H1 (cell line): Measurements from ENCODE around the gene SHANK1. TPM values are rescaled to one million over a fixed set of nuclear protein-coding genes. Genes with fewer than 3 reads are reported as not detected.
A peak's percentile ranks its signal among the peaks of the same experiment; 100 is the strongest.

Experiments used
- CTCF ChIA-PET: fragments of 300-600 bp; sonication (Branson Sonifier 250); formaldehyde crosslinking; loops from one replicate; lab custom pipeline; 2021; ENCODE audit not compliant: partially characterized antibody; lab: Charles Lee
- POLR2A ChIA-PET: fragments of 300-600 bp; sonication (Branson Sonifier 250); formaldehyde crosslinking; loops from one replicate; lab custom pipeline; 2021; ENCODE audit warnings: inconsistent platforms; ENCODE audit not compliant: partially characterized antibody; lab: Charles Lee
- DNase-seq, 2 experiments: peaks; one replicate each; pipeline versions ENCODE4 v3.0.0 to v3.0.0-alpha.2; 2010 to 2022; ENCODE audit warnings: low spot score in 2 of 2, low read depth in 1 of 2, mixed read lengths in 1 of 2
- FAIRE-seq: peaks from 2 replicates; lab custom pipeline; 2011; peaks lifted over from hg19 to GRCh38; lab: Jason Lieb, UNC
- H2AFZ ChIP-seq: 2 replicates; pipeline ENCODE4 v1.8.1; 2012; ENCODE audit warnings: low read length, inconsistent platforms
- H2AK5ac ChIP-seq: 2 replicates; pipeline ENCODE4 v1.6.1; 2013; ENCODE audit warnings: low read depth, low read length
- H2BK120ac ChIP-seq: replicated peaks from 2 replicates; pipeline ENCODE3; 2013; ENCODE audit warnings: low read depth, low read length, inconsistent platforms
- H2BK12ac ChIP-seq: 2 replicates; pipeline ENCODE4 v1.6.1; 2013; ENCODE audit warnings: low read depth, low read length
- H2BK15ac ChIP-seq: 2 replicates; pipeline ENCODE4 v1.6.1; 2013; ENCODE audit warnings: low read length
- H2BK20ac ChIP-seq: 2 replicates; pipeline ENCODE4 v1.6.1; 2013; ENCODE audit warnings: low read length
- H2BK5ac ChIP-seq: 2 replicates; pipeline ENCODE4 v1.6.1; 2013; ENCODE audit warnings: low read depth, low read length
- H3K14ac ChIP-seq: 2 replicates; pipeline ENCODE4 v1.6.1; 2013; ENCODE audit warnings: inconsistent platforms; ENCODE audit not compliant: insufficient read length
- H3K18ac ChIP-seq: 2 replicates; pipeline ENCODE4 v1.6.1; 2013; ENCODE audit warnings: low read length; ENCODE audit errors: extremely low read depth
- H3K23ac ChIP-seq: 2 replicates; pipeline ENCODE4 v1.6.1; 2013; ENCODE audit warnings: inconsistent platforms; ENCODE audit not compliant: insufficient read length
- H3K23me2 ChIP-seq: 2 replicates; pipeline ENCODE4 v1.6.1; 2013; ENCODE audit warnings: low read depth, low read length
- H3K27ac ChIP-seq: 2 replicates; pipeline ENCODE4 v1.6.1; 2011; ENCODE audit warnings: low read depth, low read length, inconsistent platforms
- H3K27me3 ChIP-seq, 4 experiments: replicated peaks in 1 of 4; 1 replicate in 1 of 4; 2 replicates in 3 of 4; pipeline versions ENCODE4 v1.6.1 to v1.8.1; 2011 to 2013; ENCODE audit warnings: low read length in 3 of 4, mild to moderate bottlenecking in 3 of 4, inconsistent platforms in 2 of 4, mixed read lengths in 2 of 4, moderate library complexity in 1 of 4; ENCODE audit not compliant: control insufficient read depth in 3 of 4, insufficient read depth in 3 of 4; ENCODE audit errors: extremely low read depth in 1 of 4
- H3K36me3 ChIP-seq, 4 experiments: 2 replicates each; pipeline versions ENCODE4 v1.6.1 to v1.8.1; 2011 to 2013; ENCODE audit warnings: mild to moderate bottlenecking in 4 of 4, low read length in 3 of 4, moderate library complexity in 2 of 4, control low read depth in 1 of 4, inconsistent platforms in 1 of 4; ENCODE audit not compliant: insufficient read depth in 4 of 4, control insufficient read depth in 2 of 4
- H3K4ac ChIP-seq: replicated peaks from 2 replicates; pipeline ENCODE3; 2013; ENCODE audit warnings: low read length, low read depth, mixed read lengths, inconsistent platforms; ENCODE audit not compliant: insufficient read length
- H3K4me1 ChIP-seq, 4 experiments: replicated peaks in 1 of 4; 1 replicate in 1 of 4; 2 replicates in 3 of 4; pipeline versions ENCODE4 v1.6.1 to v1.8.1; 2011 to 2013; ENCODE audit warnings: low read length in 3 of 4, inconsistent platforms in 2 of 4, mixed read lengths in 1 of 4; ENCODE audit not compliant: insufficient read depth in 4 of 4, control insufficient read depth in 3 of 4
- H3K4me2 ChIP-seq, 2 experiments: 2 replicates each; pipeline versions ENCODE4 v1.6.1 to v1.8.1; 2011 to 2013; ENCODE audit warnings: low read depth in 2 of 2, low read length in 2 of 2, control low read depth in 1 of 2, inconsistent platforms in 1 of 2, mild to moderate bottlenecking in 1 of 2; ENCODE audit not compliant: insufficient read depth in 1 of 2
- H3K4me3 ChIP-seq, 4 experiments: fragments of 200-600, 300-600 bp in 1 of 4; sonication (generic), shearing (Covaris generic), sonication (Bioruptor Twin) in 1 of 4; 2 replicates each; pipeline versions ENCODE4 v1.5.1 to v1.8.1; 2011 to 2016; ENCODE audit warnings: low read length in 4 of 4, low read depth in 3 of 4, control low read depth in 2 of 4, inconsistent platforms in 2 of 4, mild to moderate bottlenecking in 2 of 4, mixed read lengths in 1 of 4, moderate library complexity in 1 of 4; ENCODE audit not compliant: insufficient read depth in 2 of 4; ENCODE audit errors: extremely low read depth in 1 of 4
- H3K56ac ChIP-seq: replicated peaks from 2 replicates; pipeline ENCODE3; 2013; ENCODE audit warnings: low read depth, mild to moderate bottlenecking, mixed read lengths, low read length, inconsistent platforms; ENCODE audit not compliant: insufficient read length
- H3K79me1 ChIP-seq: 2 replicates; pipeline ENCODE4 v1.6.1; 2013; ENCODE audit warnings: low read depth, low read length, control low read depth
- H3K79me2 ChIP-seq, 2 experiments: 2 replicates each; pipeline versions ENCODE4 v1.6.1 to v1.8.1; 2012 to 2013; ENCODE audit warnings: low read length in 2 of 2, mild to moderate bottlenecking in 2 of 2, inconsistent platforms in 1 of 2; ENCODE audit not compliant: insufficient read depth in 2 of 2, control insufficient read depth in 1 of 2
- H3K9ac ChIP-seq, 4 experiments: replicated peaks in 1 of 4; 1 replicate in 1 of 4; 2 replicates in 3 of 4; pipeline versions ENCODE4 v1.6.1 to v1.8.1; 2011 to 2013; ENCODE audit warnings: low read depth in 3 of 4, low read length in 3 of 4, control low read depth in 2 of 4, mild to moderate bottlenecking in 2 of 4, moderate library complexity in 2 of 4, inconsistent platforms in 1 of 4; ENCODE audit errors: extremely low read depth in 1 of 4
- H3K9me3 ChIP-seq, 2 experiments: 2 replicates each; pipeline versions ENCODE4 v1.6.1 to v1.8.1; 2012 to 2013; ENCODE audit warnings: mild to moderate bottlenecking in 2 of 2, moderate library complexity in 2 of 2, control low read depth in 1 of 2, inconsistent platforms in 1 of 2, low read depth in 1 of 2, low read length in 1 of 2, mixed read lengths in 1 of 2; ENCODE audit not compliant: insufficient read depth in 2 of 2
- H4K20me1 ChIP-seq, 2 experiments: replicated peaks in 1 of 2; 2 replicates each; pipeline versions ENCODE3 to v1.8.1; 2011 to 2013; ENCODE audit warnings: inconsistent platforms in 2 of 2, low read length in 2 of 2, mild to moderate bottlenecking in 1 of 2; ENCODE audit not compliant: insufficient read depth in 2 of 2, control insufficient read depth in 1 of 2
- H4K5ac ChIP-seq: 2 replicates; pipeline ENCODE4 v1.6.1; 2013; ENCODE audit warnings: low read length, low read depth, mixed read lengths, inconsistent platforms; ENCODE audit not compliant: insufficient read length
- H4K8ac ChIP-seq: 2 replicates; pipeline ENCODE4 v1.8.0; 2013; ENCODE audit warnings: mild to moderate bottlenecking, moderate library complexity, low read length, inconsistent platforms; ENCODE audit not compliant: insufficient read depth; ENCODE audit errors: extremely low read depth
- H4K91ac ChIP-seq: replicated peaks from 2 replicates; pipeline ENCODE3; 2013; ENCODE audit warnings: low read length, mixed read lengths, inconsistent platforms; ENCODE audit not compliant: insufficient read length
- BRCA1 ChIP-seq: IDR thresholded peaks from 2 replicates; pipeline ENCODE4 v1.6.1; 2012; ENCODE audit warnings: low read depth, low read length, improper control_type of control experiment
- POLR2AphosphoS5 ChIP-seq: IDR thresholded peaks from 2 replicates; pipeline ENCODE4 v1.6.1; 2011; ENCODE audit warnings: low read depth, low read length
- RAD21 ChIP-seq, 2 experiments: IDR thresholded peaks in 1 of 2; conservative IDR thresholded peaks in 1 of 2; 2 replicates each; pipeline ENCODE4 v1.6.1; 2011; ENCODE audit warnings: low read depth in 2 of 2, low read length in 2 of 2, improper control_type of control experiment in 1 of 2, inconsistent platforms in 1 of 2, mild to moderate bottlenecking in 1 of 2, moderate library complexity in 1 of 2
- TAF1 ChIP-seq: IDR thresholded peaks from 2 replicates; pipeline ENCODE4 v1.6.1; 2011; ENCODE audit warnings: mild to moderate bottlenecking, low read depth, low read length
- WGBS, 2 experiments: shearing (Covaris generic) in 1 of 2; methylation state at CpG; one replicate each; pipeline versions ENCODE4 v1.1.6 to v1.1.7; 2013 to 2015; ENCODE audit warnings: low lambda C conversion rate in 2 of 2, mixed read lengths in 2 of 2, inconsistent platforms in 1 of 2, low coverage in 1 of 2, missing lambda C conversion rate in 1 of 2; ENCODE audit not compliant: insufficient replicate concordance in 2 of 2, insufficient coverage in 1 of 2, insufficient read length in 1 of 2; ENCODE audit errors: extremely low coverage in 1 of 2, missing lambda C conversion rate in 1 of 2; 5-methylcytosine and 5-hydroxymethylcytosine counted together
- polyA plus RNA-seq, 7 experiments: library from polyadenylated mRNA; depleted of rRNA in 3 of 7; stranded (reverse) in 5 of 7; unstranded in 2 of 7; fragments of >200 nt in 5 of 7; fragments of 200-250 nt in 2 of 7; gene quantifications; 1 replicate in 5 of 7; 2 replicates in 1 of 7; 4 replicates in 1 of 7; pipeline versions ENCODE4 v1.2.1 to v1.2.3, GENCODE V29; 2011 to 2013; ENCODE audit warnings: missing spikeins in 2 of 7, mixed read lengths in 2 of 7
- total RNA-seq: library from RNA; stranded (reverse); fragmentation: NEBNext Ultra II Directional; extraction: Animal tissue kit (Norgen Biotek cat#: 25700); gene quantifications from 2 replicates; pipeline ENCODE4 v1.2.1, GENCODE V29; 2021
- TF ChIP-seq, protein P1 (sequence below), 3 experiments: IDR thresholded peaks; 1 replicate in 2 of 3; 2 replicates in 1 of 3; pipeline versions ENCODE4 v1.5.1 to v1.6.1; 2011; ENCODE audit warnings: low read length in 3 of 3, mild to moderate bottlenecking in 3 of 3, inconsistent platforms in 2 of 3, low read depth in 1 of 3, moderate library complexity in 1 of 3; ENCODE audit not compliant: insufficient read depth in 1 of 3; ENCODE audit errors: control extremely low read depth in 1 of 3

Gene SHANK1
- total and polyA plus RNA-seq, 2 of the 8 experiments (the other 6 are each of a cell fraction or from before 2014, with no cell fraction given), result 1.1 to 3.7 TPM

DNA sequence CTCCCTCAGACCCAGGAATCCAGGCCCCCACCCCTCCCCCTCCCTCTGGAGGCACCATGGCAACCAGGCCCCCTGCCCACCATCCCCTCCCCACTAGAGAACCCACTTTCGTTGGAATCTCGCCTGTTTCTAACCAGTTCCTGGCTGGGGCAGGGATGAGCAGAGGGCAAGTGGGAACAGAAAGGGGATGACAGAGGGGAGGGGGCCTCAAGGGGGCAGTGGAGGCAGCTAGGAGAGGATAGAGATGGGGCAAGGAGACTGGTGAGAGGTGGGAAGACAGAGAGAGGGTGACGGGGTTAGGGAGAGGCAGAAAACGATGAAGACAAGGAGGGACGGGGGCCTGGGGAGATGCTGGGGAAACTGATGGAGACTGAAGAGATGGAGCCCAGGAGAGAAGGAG is 70.9 kb downstream of the SHANK1 start:
- no peak overlapping the region for H3K27ac ChIP-seq
- 0 out of 2 replicates have a peak overlapping the region, but pooled peaks have one; percentile 86 for H2BK5ac ChIP-seq
- ChIA-PET CTCF (interaction anchor here (1.0 to 3.0 kb wide), 4 partner anchors 21 to 61 kb away, joined by 3 to 11 read pairs (median 5); no protein-coding TSS in a partner anchor), POLR2A (interaction anchor here (0.6 to 1.5 kb wide), 2 partner anchors 10 to 89 kb away, joined by 3 to 5 read pairs; no protein-coding TSS in a partner anchor)
- no peak overlapping the region for H3K4ac ChIP-seq
- WGBS, 2 experiments, result 79% methylated on average over 2 of the region's 5 CpGs; no CpG with 5 or more reads in 1 of the 2 experiments
- H3K23ac ChIP-seq, result no peak overlapping the region
- no peaks in the 10 kb centered on the region for H3K79me1 ChIP-seq
- no peaks in the 10 kb centered on the region for H3K9me3 ChIP-seq
- H4K20me1 ChIP-seq, result no peaks in the 10 kb centered on the region
- no peak overlapping the region for H2AK5ac ChIP-seq
- TF ChIP-seq RAD21 (IDR thresholded peaks at IDR 0.05 in 1 of 2, conservative IDR thresholded peaks at IDR 0.05 in 1 of 2; ENCODE audit: low read depth in 2 of 2, low read length in 2 of 2) (peak in 1 of 2 experiments; percentile 16; a peak in 1 of 4 replicates), POLR2AphosphoS5 (no peak), TAF1 (no peak), BRCA1 (no peak)
- TF ChIP-seq, protein P1, sequence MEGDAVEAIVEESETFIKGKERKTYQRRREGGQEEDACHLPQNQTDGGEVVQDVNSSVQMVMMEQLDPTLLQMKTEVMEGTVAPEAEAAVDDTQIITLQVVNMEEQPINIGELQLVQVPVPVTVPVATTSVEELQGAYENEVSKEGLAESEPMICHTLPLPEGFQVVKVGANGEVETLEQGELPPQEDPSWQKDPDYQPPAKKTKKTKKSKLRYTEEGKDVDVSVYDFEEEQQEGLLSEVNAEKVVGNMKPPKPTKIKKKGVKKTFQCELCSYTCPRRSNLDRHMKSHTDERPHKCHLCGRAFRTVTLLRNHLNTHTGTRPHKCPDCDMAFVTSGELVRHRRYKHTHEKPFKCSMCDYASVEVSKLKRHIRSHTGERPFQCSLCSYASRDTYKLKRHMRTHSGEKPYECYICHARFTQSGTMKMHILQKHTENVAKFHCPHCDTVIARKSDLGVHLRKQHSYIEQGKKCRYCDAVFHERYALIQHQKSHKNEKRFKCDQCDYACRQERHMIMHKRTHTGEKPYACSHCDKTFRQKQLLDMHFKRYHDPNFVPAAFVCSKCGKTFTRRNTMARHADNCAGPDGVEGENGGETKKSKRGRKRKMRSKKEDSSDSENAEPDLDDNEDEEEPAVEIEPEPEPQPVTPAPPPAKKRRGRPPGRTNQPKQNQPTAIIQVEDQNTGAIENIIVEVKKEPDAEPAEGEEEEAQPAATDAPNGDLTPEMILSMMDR (IDR thresholded peaks at IDR 0.05; ENCODE audit: control extremely low read depth in 1 of 3, insufficient read depth in 1 of 3, low read depth in 1 of 3, low read length in 3 of 3), result peak; percentile 15 to 31 (median 21); a peak in 3 of 4 replicates
- H3K4me3 ChIP-seq, result peak overlapping the region in 1 of 4 experiments; percentile 53; a peak in 1 of 8 replicates
- peaks cover 0 to 8% (median 4%) of the 10 kb centered on the region in 4 experiments; a peak in 6 of 7 replicates for H3K4me1 ChIP-seq
- peak overlapping the region; percentile 10; the same call in 1 of the 2 replicates for H2BK20ac ChIP-seq
- H3K23me2 ChIP-seq, result peaks cover 10% of the 10 kb centered on the region; the same call in 1 of the 2 replicates
- H3K56ac ChIP-seq, result no peak overlapping the region
- no peak overlapping the region for H3K14ac ChIP-seq
- H3K27me3 ChIP-seq, result peaks cover 0 to 23% (median 12%) of the 10 kb centered on the region in 4 experiments; a peak in 5 of 7 replicates
- no peaks in the 10 kb centered on the region for H3K79me2 ChIP-seq
- no peak overlapping the region for H2BK120ac ChIP-seq
- peak overlapping the region; percentile 74 to 76; a peak in 2 of 4 replicates for H3K4me2 ChIP-seq
- DNase-seq, result no peak
- FAIRE-seq, result no peak
- no peak overlapping the region for H2AFZ ChIP-seq
- no peak overlapping the region for H2BK15ac ChIP-seq
- H3K36me3 ChIP-seq, result no peaks in the 10 kb centered on the region
- H4K8ac ChIP-seq, result no peak overlapping the region
- no peak overlapping the region; the same call in 1 of the 2 replicates for H3K18ac ChIP-seq
- no peak overlapping the region for H4K91ac ChIP-seq
- H2BK12ac ChIP-seq, result 0 out of 2 replicates have a peak overlapping the region, but pooled peaks have one; percentile 9
- H4K5ac ChIP-seq, result no peak overlapping the region
- H3K9ac ChIP-seq, result no peak overlapping the region
